AG09319 (cell line): Measurements from ENCODE around the gene TTC28.

ENCODE experiments used
- DNase-seq: peaks from one replicate; pipeline ENCODE4 v3.0.0-alpha.2; 2010; ENCODE audit warnings: low read depth; ENCODE audit errors: extremely low read depth
- TF ChIP-seq, protein P1 (sequence below): IDR thresholded peaks from 2 replicates; pipeline ENCODE4 v1.5.1; 2011; ENCODE audit warnings: low read depth, mild to moderate bottlenecking, inconsistent platforms, low read length, moderate library complexity

The TTC28 gene

GRCh38 chr22:28106617-28107016 lies 573.0 kb downstream of the TTC28 start:
- no peak for DNase-seq
- TF ChIP-seq, protein P1, sequence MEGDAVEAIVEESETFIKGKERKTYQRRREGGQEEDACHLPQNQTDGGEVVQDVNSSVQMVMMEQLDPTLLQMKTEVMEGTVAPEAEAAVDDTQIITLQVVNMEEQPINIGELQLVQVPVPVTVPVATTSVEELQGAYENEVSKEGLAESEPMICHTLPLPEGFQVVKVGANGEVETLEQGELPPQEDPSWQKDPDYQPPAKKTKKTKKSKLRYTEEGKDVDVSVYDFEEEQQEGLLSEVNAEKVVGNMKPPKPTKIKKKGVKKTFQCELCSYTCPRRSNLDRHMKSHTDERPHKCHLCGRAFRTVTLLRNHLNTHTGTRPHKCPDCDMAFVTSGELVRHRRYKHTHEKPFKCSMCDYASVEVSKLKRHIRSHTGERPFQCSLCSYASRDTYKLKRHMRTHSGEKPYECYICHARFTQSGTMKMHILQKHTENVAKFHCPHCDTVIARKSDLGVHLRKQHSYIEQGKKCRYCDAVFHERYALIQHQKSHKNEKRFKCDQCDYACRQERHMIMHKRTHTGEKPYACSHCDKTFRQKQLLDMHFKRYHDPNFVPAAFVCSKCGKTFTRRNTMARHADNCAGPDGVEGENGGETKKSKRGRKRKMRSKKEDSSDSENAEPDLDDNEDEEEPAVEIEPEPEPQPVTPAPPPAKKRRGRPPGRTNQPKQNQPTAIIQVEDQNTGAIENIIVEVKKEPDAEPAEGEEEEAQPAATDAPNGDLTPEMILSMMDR, result no peak

DNA sequence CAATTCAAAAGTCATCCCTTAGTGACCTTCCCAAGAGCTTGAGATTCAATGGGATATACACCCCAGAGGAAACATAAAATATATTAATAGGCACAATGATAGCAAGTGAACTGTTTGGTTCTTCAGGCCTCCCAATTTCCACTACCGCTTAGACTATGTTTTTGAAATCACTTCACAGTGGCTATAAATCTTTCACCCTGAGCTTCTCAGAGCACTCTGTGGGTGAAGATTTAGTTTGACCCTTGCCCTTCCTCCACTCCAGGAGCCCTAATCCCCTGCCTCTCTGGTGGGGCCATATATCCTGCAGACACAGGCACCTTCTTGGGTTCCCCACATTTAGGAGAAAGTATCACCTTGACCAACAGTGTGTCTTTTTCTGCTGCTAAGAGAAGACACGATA lies 573.7 kb downstream of the TTC28 start:
- no peak for DNase-seq
- TF ChIP-seq, protein P1, result no peak

DNA sequence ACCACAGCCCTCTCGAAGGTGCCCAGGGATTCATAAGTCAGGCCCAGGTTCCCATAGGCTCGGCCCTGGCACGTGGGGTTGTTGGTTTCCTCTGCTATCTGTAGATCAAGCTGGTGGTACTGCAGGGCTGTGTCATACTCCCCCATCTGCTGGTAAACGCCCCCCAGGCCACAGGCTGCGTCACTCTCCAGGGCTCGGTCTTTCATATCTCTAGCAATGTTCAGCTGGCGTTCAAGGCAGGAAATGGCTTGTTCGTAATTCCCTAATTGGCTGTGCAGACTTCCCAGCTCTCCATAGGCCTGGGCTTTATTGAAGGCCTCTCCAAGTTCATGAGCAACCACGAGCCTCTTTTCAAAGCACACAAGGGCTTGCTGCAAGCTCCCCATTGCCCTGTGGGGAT lies 574.2 kb downstream of the TTC28 start:
- TF ChIP-seq, protein P1, result no peak

GRCh38 chr22:28103596-28103995 lies 576.0 kb downstream of the TTC28 start:
- TF ChIP-seq, protein P1, result no peak
- no peak for DNase-seq

More for the DNA sequence above, 574.2 kb downstream of the TTC28 start:
- DNase-seq, result no peak

- no peak for DNase-seq
- TF ChIP-seq, protein P1, result no peak
Observed at GRCh38 chr22:28102151-28102812, 577.4 kb downstream of the TTC28 start.

DNA sequence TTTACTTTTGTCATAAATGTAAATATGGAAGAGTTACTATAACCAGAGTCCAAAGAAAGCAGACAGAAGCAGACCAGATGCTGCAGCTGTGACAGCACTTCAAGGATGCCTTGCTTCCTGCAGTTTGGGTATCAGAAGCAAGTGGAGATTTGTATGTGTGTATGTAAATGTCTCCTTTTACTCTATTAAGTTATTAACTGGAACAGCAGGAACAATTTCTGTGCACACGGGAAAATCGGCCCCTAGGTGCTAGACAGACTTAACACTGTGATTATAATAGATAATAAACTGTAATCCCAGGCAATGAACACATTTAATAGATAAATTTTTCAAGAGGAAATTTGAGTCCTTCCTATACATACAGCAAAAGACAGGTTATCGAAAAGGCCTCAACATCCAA lies 582.0 kb downstream of the TTC28 start:
- no peak for DNase-seq
- TF ChIP-seq, protein P1, result no peak

DNA sequence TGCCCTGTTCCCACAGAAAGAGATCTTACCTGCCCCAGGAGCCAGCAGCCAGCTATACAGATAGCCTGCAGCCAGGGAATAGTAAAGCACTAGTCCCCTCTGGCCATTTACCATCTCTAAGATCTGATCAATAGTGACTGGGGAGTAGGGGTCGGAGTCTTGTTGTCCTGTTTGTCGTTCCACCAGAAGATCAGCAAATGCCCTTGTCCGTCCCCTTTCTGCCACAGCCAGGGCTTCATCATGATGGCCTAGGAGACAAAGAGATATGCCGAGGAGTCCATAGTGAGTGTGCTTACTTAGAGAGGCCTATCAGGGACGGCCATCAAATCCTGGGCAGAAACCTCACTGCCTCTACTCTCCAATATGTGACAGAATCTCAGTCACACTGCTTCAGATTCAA lies 583.5 kb downstream of the TTC28 start:
- TF ChIP-seq, protein P1, result no peak
- DNase-seq, result no peak
